OCI-LY1 (cell line): ENCODE data around the gene RYR1.

Experiments
- H2AFZ ChIP-seq: fragments of 200-600 bp; sonication (generic), shearing (Covaris generic); 2 replicates; pipeline ENCODE4 v1.6.0; 2014; ENCODE audit warnings: antibody characterized with exemption, mild to moderate bottlenecking, low read length
- H3F3A ChIP-seq: fragments of 200-600 bp; sonication (generic), shearing (Covaris generic); 2 replicates; pipeline ENCODE4 v1.6.0; 2014; ENCODE audit warnings: mild to moderate bottlenecking, antibody characterized with exemption, low read length, moderate library complexity; ENCODE audit not compliant: insufficient read depth
- H3K27ac ChIP-seq: fragments of 200-600 bp; sonication (generic); 2 replicates; pipeline ENCODE4 v1.5.1; 2014; ENCODE audit warnings: low read length, mixed run types, mild to moderate bottlenecking, low read depth; ENCODE audit not compliant: poor library complexity, severe bottlenecking
- H3K27me3 ChIP-seq: fragments of 200-600 bp; sonication (generic); 2 replicates; pipeline ENCODE4 v1.6.0; 2014; ENCODE audit warnings: antibody characterized with exemption, mild to moderate bottlenecking, low read length, moderate library complexity; ENCODE audit not compliant: insufficient read depth
- H3K36me3 ChIP-seq: fragments of 200-600 bp; sonication (generic); 2 replicates; pipeline ENCODE4 v1.6.1; 2014; ENCODE audit warnings: mild to moderate bottlenecking, antibody characterized with exemption, low read length, moderate library complexity, mixed read lengths; ENCODE audit not compliant: insufficient read depth
- H3K4me1 ChIP-seq: fragments of 200-600 bp; sonication (generic); 2 replicates; pipeline ENCODE4 v1.5.1; 2014; ENCODE audit warnings: mild to moderate bottlenecking, low read length, moderate library complexity; ENCODE audit not compliant: insufficient read depth, severe bottlenecking
- H3K4me2 ChIP-seq: fragments of 200-600 bp; sonication (generic), shearing (Covaris generic); 2 replicates; pipeline ENCODE4 v1.6.1; 2014; ENCODE audit warnings: low read length
- H3K4me3 ChIP-seq: fragments of 200-600 bp; sonication (generic); 2 replicates; pipeline ENCODE4 v1.5.1; 2014; ENCODE audit warnings: low read length, low read depth, mild to moderate bottlenecking, mixed read lengths; ENCODE audit not compliant: poor library complexity, severe bottlenecking
- H3K79me2 ChIP-seq: fragments of 200-600 bp; shearing (Covaris generic); 2 replicates; pipeline ENCODE4 v1.6.1; 2016; ENCODE audit warnings: mixed run types, low read length, mixed read lengths; ENCODE audit not compliant: insufficient read depth
- H3K9ac ChIP-seq: fragments of 200-600 bp; sonication (generic), shearing (Covaris generic); 2 replicates; pipeline ENCODE4 v1.6.1; 2014; ENCODE audit warnings: mild to moderate bottlenecking, low read length, mixed read lengths
- H3K9me2 ChIP-seq: fragments of 200-600 bp; sonication (generic), shearing (Covaris generic); 2 replicates; pipeline ENCODE4 v1.6.1; 2014; ENCODE audit warnings: low read depth, mild to moderate bottlenecking, low read length, mixed read lengths
- H3K9me3 ChIP-seq: fragments of 200-600 bp; shearing (Covaris generic); 2 replicates; pipeline ENCODE4 v1.6.1; 2014; ENCODE audit warnings: low read length, mixed read lengths
- H4K20me1 ChIP-seq: fragments of 200-600 bp; sonication (generic), shearing (Covaris generic); 2 replicates; pipeline ENCODE4 v1.6.0; 2016; ENCODE audit warnings: mild to moderate bottlenecking, low read length; ENCODE audit not compliant: insufficient read depth
- CTCF ChIP-seq: fragments of 200-600 bp; sonication (generic), shearing (Covaris generic); IDR thresholded peaks from 2 replicates; pipeline ENCODE4 v1.5.1; 2017; ENCODE audit warnings: mild to moderate bottlenecking, antibody characterized with exemption, low read length, moderate library complexity, mixed read lengths
- EZH2 ChIP-seq: fragments of 200-600 bp; sonication (generic), shearing (Covaris generic); IDR thresholded peaks from 2 replicates; pipeline ENCODE4 v1.8.0; 2017; ENCODE audit warnings: borderline replicate concordance, mixed run types, mild to moderate bottlenecking, antibody characterized with exemption, low read length, moderate library complexity, mixed read lengths

Gene RYR1

GRCh38 chr19:38583985-38584305 lies 150.5 kb downstream of the RYR1 start:
- Histone ChIP-seq H3K27me3 (no peaks in the 10 kb centered on the region), H3K9me2 (no peaks in the 10 kb centered on the region), H4K20me1 (no peaks in the 10 kb centered on the region), H3K9ac (no peak overlapping the region), H3K79me2 (no peaks in the 10 kb centered on the region), H3K9me3 (no peaks in the 10 kb centered on the region), H2AFZ (no peak overlapping the region), H3K36me3 (peaks cover 14% of the 10 kb centered on the region), H3K4me3 (no peak overlapping the region), H3F3A (no peaks in the 10 kb centered on the region), H3K4me2 (no peak overlapping the region), H3K4me1 (peaks cover 6% of the 10 kb centered on the region), H3K27ac (no peak overlapping the region)
- TF ChIP-seq EZH2 (no peak), CTCF (no peak)

GRCh38 chr19:38587562-38587961 lies 154.1 kb downstream of the RYR1 start:
- no peak overlapping the region for H2AFZ ChIP-seq
- H3K4me1 ChIP-seq = peaks cover 6% of the 10 kb centered on the region
- no peak overlapping the region for H3K4me3 ChIP-seq
- TF ChIP-seq CTCF (no peak), EZH2 (no peak)
- H3K27me3 ChIP-seq = no peaks in the 10 kb centered on the region
- no peak overlapping the region for H3K27ac ChIP-seq
- H3F3A ChIP-seq = no peaks in the 10 kb centered on the region
- H3K9me2 ChIP-seq = no peaks in the 10 kb centered on the region
- peaks cover 37% of the 10 kb centered on the region for H3K36me3 ChIP-seq
- no peak overlapping the region for H3K4me2 ChIP-seq
- no peaks in the 10 kb centered on the region for H4K20me1 ChIP-seq
- no peak overlapping the region for H3K9ac ChIP-seq
- no peaks in the 10 kb centered on the region for H3K79me2 ChIP-seq
- H3K9me3 ChIP-seq = no peaks in the 10 kb centered on the region

GRCh38 chr19:38588041-38588440 lies 154.6 kb downstream of the RYR1 start:
- H3K36me3 ChIP-seq = peaks cover 39% of the 10 kb centered on the region
- no peaks in the 10 kb centered on the region for H3K27me3 ChIP-seq
- no peaks in the 10 kb centered on the region for H4K20me1 ChIP-seq
- H3K9me3 ChIP-seq = no peaks in the 10 kb centered on the region
- no peaks in the 10 kb centered on the region for H3K9me2 ChIP-seq
- no peak overlapping the region for H3K27ac ChIP-seq
- peaks cover 6% of the 10 kb centered on the region for H3K4me1 ChIP-seq
- H3K4me3 ChIP-seq = no peak overlapping the region
- no peak overlapping the region for H3K9ac ChIP-seq
- H3K4me2 ChIP-seq = no peak overlapping the region
- no peaks in the 10 kb centered on the region for H3K79me2 ChIP-seq
- no peaks in the 10 kb centered on the region for H3F3A ChIP-seq
- no peak for TF ChIP-seq EZH2
- TF ChIP-seq CTCF = no peak
- no peak overlapping the region for H2AFZ ChIP-seq
